ENCODE data around the gene MCEE.
"Not testable (repeated sequence)": the region's sequence is repeated elsewhere in the genome, so short reads cannot be mapped to it uniquely, and the experiment has no call there.

GRCh38 chr2:71106463-71106862 lies 23.6 kb downstream of the MCEE start:
- TF ChIP-seq CTCF, POLR2A (IDR thresholded peaks at IDR 0.05): not testable (repeated sequence)

All from thyroid gland (tissue), 4 donors.